HepG2 (cell line): ENCODE results near the gene SGMS1. TPM values are rescaled to one million over a fixed set of nuclear protein-coding genes. Genes with fewer than 3 reads are reported as not detected.

Experiments
- AGO1 ChIP-seq: fragments of 200-400 bp; formaldehyde crosslinking; IDR thresholded peaks from 2 replicates; pipeline ENCODE4 v1.6.1; 2017; ENCODE audit warnings: mild to moderate bottlenecking, low read depth, low read length, moderate library complexity; ENCODE audit not compliant: poor library complexity, severe bottlenecking
- BRF2 ChIP-seq: sonication (generic); formaldehyde crosslinking; IDR thresholded peaks from 2 replicates; pipeline ENCODE4 v1.8.1; 2022; ENCODE audit warnings: mild to moderate bottlenecking, missing genetic modification reagents
- E2F2 ChIP-seq: sonication (generic); formaldehyde crosslinking; IDR thresholded peaks from 2 replicates; pipeline ENCODE4 v1.4.0; 2020; ENCODE audit warnings: missing genetic modification reagents, borderline replicate concordance
- FOXP1 ChIP-seq, 2 experiments: fragments of 450-650 bp in 1 of 2; IDR thresholded peaks; 2 replicates each; pipeline ENCODE4 v1.6.1; 2017 to 2018; ENCODE audit warnings: antibody characterized with exemption in 1 of 2
- NCOA2 ChIP-seq: sonication (generic); formaldehyde crosslinking; IDR thresholded peaks from 2 replicates; pipeline ENCODE4 v1.8.0; 2022; ENCODE audit warnings: inconsistent platforms
- NFE2L2 ChIP-seq: fragments of 150-350 bp; IDR thresholded peaks from 2 replicates; pipeline ENCODE4 v1.6.1; 2014; ENCODE audit warnings: low read length
- NONO ChIP-seq, 2 experiments: fragments of 450-650 bp in 1 of 2; sonication (generic) in 1 of 2; formaldehyde crosslinking in 1 of 2; IDR thresholded peaks in 1 of 2; conservative IDR thresholded peaks in 1 of 2; 2 replicates each; pipeline versions ENCODE4 v1.6.1 to v1.8.0; 2017 to 2022; ENCODE audit warnings: mild to moderate bottlenecking in 1 of 2, missing genetic modification reagents in 1 of 2, moderate library complexity in 1 of 2
- U2AF1 ChIP-seq: fragments of 200-400 bp; formaldehyde crosslinking; optimal IDR thresholded peaks from 2 replicates; pipeline ENCODE3; 2017; ENCODE audit warnings: mild to moderate bottlenecking, low read depth, low read length
- ZKSCAN1 ChIP-seq: fragments of 150-350 bp; IDR thresholded peaks from 2 replicates; pipeline ENCODE4 v1.6.1; 2014; ENCODE audit warnings: low read length
- ZMAT3 ChIP-seq: sonication (generic); formaldehyde crosslinking; conservative IDR thresholded peaks from 2 replicates; pipeline ENCODE4 v1.7.0; 2021; ENCODE audit warnings: missing genetic modification reagents
- ZNF101 ChIP-seq: sonication (generic); formaldehyde crosslinking; IDR thresholded peaks from 2 replicates; pipeline ENCODE4 v1.4.0; 2020; ENCODE audit warnings: mild to moderate bottlenecking, low read depth, missing genetic modification reagents, borderline replicate concordance
- ZNF251 ChIP-seq: sonication (generic); formaldehyde crosslinking; IDR thresholded peaks from 2 replicates; pipeline ENCODE4 v1.9.0; 2021; ENCODE audit warnings: mild to moderate bottlenecking, missing genetic modification reagents
- ZNF317 ChIP-seq: sonication (generic); formaldehyde crosslinking; IDR thresholded peaks from 2 replicates; pipeline ENCODE4 v1.5.0; 2020; ENCODE audit warnings: mild to moderate bottlenecking, missing genetic modification reagents
- ZNF407 ChIP-seq: sonication (generic); formaldehyde crosslinking; IDR thresholded peaks from one replicate; pipeline ENCODE4 v1.5.1; 2020; ENCODE audit warnings: mild to moderate bottlenecking, missing genetic modification reagents; ENCODE audit errors: not compliant biosample characterization
- ZNF432 ChIP-seq: sonication (generic); formaldehyde crosslinking; IDR thresholded peaks from 2 replicates; pipeline ENCODE4 v1.5.0; 2020; ENCODE audit warnings: missing genetic modification reagents, mild to moderate bottlenecking, borderline replicate concordance
- ZNF644 ChIP-seq: IDR thresholded peaks from 2 replicates; pipeline ENCODE4 v1.6.1; 2016; ENCODE audit warnings: low read depth
- ZNF674 ChIP-seq: sonication (generic); formaldehyde crosslinking; IDR thresholded peaks from 2 replicates; pipeline ENCODE4 v1.5.0; 2020; ENCODE audit warnings: low read depth, mild to moderate bottlenecking, missing genetic modification reagents
- ZNF749 ChIP-seq: sonication (generic); formaldehyde crosslinking; IDR thresholded peaks from 2 replicates; pipeline ENCODE4 v1.8.0; 2022; ENCODE audit warnings: mild to moderate bottlenecking, missing genetic modification reagents, moderate library complexity, borderline replicate concordance
- ZNF777 ChIP-seq: sonication (generic); formaldehyde crosslinking; IDR thresholded peaks from 2 replicates; pipeline ENCODE4 v1.4.0; 2020; ENCODE audit warnings: missing genetic modification reagents
- polyA plus RNA-seq, 8 experiments: library from polyadenylated mRNA; depleted of rRNA in 3 of 8; stranded (reverse) in 7 of 8; unstranded in 1 of 8; fragments of >200 nt; fragmentation: Illumina TruSeq in 4 of 8; extraction: Trizol in 4 of 8; gene quantifications; 2 replicates each; pipeline versions ENCODE4 v1.2.1 to v1.2.3, GENCODE V29; 2011 to 2016; ENCODE audit warnings: low read depth in 4 of 8, missing spikeins in 1 of 8, mixed read lengths in 1 of 8; ENCODE audit not compliant: insufficient read depth in 1 of 8
- total RNA-seq, 5 experiments: library from RNA; depleted of rRNA; stranded (reverse); fragments of >200 nt; fragmentation: Illumina TruSeq; extraction: Trizol; gene quantifications; 2 replicates each; pipeline ENCODE4 v1.2.3, GENCODE V29; 2016; ENCODE audit warnings: low read depth in 1 of 5

The SGMS1 gene
- total and polyA plus RNA-seq, 2 of the 13 experiments (the other 11 are each of a cell fraction or from before 2014, with no cell fraction given), result 6.5 to 15.1 TPM

GRCh38 chr10:50624866-50625501 is 1.2 kb upstream of the SGMS1 start (continued):
- TF ChIP-seq AGO1 (no peak), ZNF432 (CRISPR knock-in tag) (no peak), ZMAT3 (CRISPR knock-in tag) (no peak), BRF2 (CRISPR knock-in tag) (no peak; the same call in 1 of the 2 replicates), NFE2L2 (no peak), ZNF251 (no peak), FOXP1 (IDR thresholded peaks at IDR 0.05) (no peak), FOXP1 (CRISPR knock-in tag; IDR thresholded peaks at IDR 0.05) (no peak), E2F2 (CRISPR knock-in tag) (no peak), ZNF777 (CRISPR knock-in tag) (peak; percentile 48; the same call in 1 of the 2 replicates), ZNF674 (CRISPR knock-in tag) (no peak), ZNF317 (CRISPR knock-in tag) (no peak), NONO (IDR thresholded peaks at IDR 0.05) (no peak), NONO (CRISPR knock-in tag; conservative IDR thresholded peaks at IDR 0.05) (0 out of 2 replicates have a peak, but pooled peaks have one; percentile 15), ZNF749 (CRISPR knock-in tag) (peak; percentile 92; the same call in 1 of the 2 replicates), ZNF644 (no peak), ZKSCAN1 (no peak), U2AF1 (no peak), ZNF101 (no peak), NCOA2 (CRISPR knock-in tag) (no peak; the same call in 1 of the 2 replicates), ZNF407 (CRISPR knock-in tag) (peak; percentile 4)
